Femur (tissue), 1 donor: ENCODE data around the gene RHCE.
"Not testable (repeated sequence)": the region's sequence is repeated elsewhere in the genome, so short reads cannot be mapped to it uniquely, and the experiment has no call there.

ENCODE experiments used
- DNase-seq: peaks from one replicate; pipeline ENCODE4 v3.0.0-alpha.2; 2017

RHCE gene

DNA sequence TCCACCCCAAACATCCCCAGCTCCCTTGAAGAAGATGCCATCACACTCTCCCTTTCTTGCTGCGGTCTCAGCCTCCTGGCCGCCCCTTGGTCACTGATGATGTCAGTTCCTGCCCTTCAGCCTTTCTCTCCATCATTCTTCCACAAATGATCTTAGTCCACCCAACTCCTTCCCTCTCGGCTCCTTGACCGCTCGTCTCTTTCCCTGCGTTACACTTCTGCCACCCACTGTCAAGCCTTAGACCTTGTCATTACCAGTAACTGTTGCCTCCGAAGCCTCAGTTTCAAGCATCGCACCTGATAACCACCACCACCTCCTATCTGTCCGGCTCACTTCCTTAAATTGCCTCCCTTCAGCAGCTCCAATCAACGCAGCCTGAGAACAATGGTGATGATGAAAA, 23.1 kb downstream of the RHCE start:
- DNase-seq, result not testable (repeated sequence)

DNA sequence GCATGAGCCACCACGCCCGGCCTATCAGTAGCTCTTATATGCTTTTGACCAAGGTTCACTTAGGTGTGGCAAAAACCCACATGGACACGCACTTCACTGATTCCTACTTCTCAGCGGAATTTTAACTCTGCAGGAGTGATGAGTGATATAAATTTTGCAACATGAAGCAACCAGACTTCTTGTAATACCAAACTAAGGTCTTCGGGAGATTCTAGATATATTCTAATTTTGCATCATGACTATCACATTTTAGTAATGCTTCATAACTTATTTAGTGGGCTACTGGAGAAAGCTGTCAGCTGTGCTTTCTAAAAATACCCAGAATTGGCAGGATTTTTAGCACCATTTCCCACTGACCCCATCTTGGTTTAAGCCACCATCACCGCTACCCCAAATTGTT, 27.8 kb downstream of the RHCE start:
- no peak for DNase-seq

DNA sequence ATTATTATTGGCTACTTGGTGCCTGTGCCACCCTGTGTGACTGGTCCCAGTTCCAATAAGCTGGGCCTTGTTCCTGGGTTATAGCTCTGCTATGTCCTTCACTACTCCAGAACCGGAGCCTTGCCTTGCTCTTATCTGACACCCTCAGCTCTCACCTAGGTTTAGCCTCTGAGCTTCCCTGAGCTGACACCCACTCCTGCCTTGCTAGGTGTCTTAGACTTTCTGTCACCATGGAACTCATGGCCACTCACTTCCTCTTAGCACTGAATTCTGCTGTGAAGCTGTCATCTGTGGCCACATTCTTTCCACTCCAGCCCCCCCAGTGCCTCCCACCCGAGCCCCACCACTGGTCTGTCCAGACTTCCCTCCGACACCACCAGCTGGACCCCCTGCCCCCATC, 30.9 kb downstream of the RHCE start:
- not testable (repeated sequence) for DNase-seq

- DNase-seq, result not testable (repeated sequence)
Measured at GRCh38 chr1:25388691-25389090, 31.9 kb downstream of the RHCE start.

- not testable (repeated sequence) for DNase-seq
Measured at GRCh38 chr1:25387096-25387495, 33.5 kb downstream of the RHCE start.

DNA sequence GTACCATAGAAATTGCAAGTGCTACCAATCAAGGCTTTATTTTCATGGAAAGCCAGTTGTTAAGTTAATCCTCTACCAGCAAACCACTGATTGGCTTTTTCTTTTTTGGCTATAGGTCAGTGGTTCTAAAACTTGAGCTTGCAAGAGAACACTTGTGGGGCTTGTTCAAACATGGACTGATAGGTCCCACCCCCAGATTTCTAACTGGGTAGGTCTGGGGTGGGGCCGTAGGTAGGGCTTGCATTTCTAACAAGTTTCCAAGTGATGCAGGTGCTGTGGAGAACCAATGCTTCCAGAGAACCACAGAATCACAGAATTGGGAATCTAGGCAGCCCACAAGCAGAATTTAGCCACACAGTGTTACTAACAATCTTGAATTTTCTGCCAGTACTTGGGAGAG, 36.8 kb downstream of the RHCE start:
- not testable (repeated sequence) for DNase-seq

DNA sequence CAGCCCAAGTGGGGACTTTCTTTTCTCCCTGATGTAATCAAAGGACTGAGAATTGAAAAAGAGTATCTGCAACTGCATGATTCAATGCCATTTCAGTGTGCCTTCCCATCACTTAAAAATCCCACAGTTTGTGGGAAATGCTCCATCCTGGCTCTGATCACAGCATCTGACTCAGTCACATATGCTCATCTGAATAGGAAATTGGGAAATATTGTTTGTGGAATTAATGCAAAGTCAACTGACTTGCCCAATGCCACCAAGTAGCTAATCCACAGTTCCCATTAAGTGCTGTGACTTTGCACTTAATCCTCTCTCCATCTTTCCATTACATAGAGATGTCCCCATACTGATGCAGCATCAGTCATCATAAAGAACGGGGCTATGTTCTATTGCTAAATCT, 37.5 kb downstream of the RHCE start:
- not testable (repeated sequence) for DNase-seq

DNA sequence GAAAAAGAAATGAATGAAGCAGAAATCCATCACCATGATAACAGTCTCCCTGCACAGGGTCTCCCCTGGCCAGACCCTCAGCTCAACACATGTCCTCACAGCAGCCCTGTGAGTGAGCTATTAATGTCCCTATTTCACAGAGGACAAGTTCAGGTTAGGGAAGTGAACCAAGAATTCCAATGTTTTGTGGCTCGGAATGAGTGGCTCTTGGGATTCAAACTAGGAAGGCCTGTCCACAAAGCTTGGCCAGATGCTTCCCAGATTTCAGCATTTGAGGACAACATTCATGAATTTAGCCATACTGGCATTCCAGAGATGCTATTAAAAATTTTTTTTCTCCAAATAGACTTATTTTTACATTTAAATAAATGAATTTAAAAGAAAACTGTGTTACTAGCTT, 38.1 kb downstream of the RHCE start:
- not testable (repeated sequence) for DNase-seq

DNA sequence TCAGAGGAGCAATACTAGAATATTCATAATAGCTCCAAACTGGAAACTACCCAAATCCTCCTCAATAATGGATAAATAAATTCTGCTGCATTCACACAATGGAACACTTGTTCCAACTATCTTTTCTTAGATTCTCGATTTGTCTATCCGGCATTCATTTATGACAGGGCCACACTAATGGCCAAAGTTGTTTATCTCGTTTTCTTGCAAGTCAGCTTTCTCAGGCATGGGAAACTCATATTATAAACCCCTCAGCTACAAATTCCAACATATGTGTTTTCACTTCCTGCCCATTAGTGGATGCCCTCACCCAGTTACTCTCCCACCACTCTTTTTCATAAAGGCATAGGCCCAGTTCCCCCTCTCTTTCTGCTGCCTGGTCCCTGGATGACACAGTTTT, 42.3 kb downstream of the RHCE start:
- not testable (repeated sequence) for DNase-seq

DNA sequence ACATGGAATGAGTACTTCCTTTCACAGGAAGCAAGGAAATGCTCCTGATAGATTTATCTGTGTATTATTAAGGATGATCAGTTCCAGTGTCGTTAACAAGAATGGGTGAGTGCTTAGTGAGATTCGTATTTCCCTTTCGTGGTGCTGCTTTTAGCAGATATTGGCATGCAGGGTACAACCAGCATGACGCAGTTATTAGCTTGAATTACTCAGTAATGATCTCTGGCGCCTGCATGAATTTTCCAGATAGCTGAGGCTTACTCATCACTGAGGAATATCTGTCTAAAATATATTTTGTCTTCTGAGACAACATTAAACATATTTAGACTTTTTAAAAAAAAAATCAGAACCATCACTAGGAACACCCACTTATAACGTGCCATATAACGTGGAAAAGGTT, 48.9 kb downstream of the RHCE start:
- DNase-seq, result not testable (repeated sequence)

GRCh38 chr1:25369691-25370271, 50.8 kb downstream of the RHCE start:
- not testable (repeated sequence) for DNase-seq

DNA sequence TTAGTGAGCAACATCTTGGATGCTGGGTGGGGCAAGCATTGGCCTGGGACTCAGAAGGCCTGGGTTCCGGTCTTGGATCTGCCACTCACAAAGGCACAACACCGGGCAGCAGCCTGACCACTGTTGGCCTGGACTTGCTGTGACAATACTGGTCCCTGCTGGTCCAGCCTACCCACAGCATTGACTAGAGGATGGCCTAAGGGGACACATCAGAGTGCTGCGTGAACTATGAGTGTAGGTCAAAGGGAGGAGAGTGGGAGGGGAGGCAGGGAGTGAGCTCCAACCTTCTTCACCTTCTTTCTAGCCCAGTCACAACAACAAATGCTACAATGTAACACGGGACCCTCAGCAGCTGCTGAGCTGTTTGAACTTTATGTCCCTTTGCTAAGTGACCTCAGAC, 51.4 kb downstream of the RHCE start:
- DNase-seq, result no peak

DNA sequence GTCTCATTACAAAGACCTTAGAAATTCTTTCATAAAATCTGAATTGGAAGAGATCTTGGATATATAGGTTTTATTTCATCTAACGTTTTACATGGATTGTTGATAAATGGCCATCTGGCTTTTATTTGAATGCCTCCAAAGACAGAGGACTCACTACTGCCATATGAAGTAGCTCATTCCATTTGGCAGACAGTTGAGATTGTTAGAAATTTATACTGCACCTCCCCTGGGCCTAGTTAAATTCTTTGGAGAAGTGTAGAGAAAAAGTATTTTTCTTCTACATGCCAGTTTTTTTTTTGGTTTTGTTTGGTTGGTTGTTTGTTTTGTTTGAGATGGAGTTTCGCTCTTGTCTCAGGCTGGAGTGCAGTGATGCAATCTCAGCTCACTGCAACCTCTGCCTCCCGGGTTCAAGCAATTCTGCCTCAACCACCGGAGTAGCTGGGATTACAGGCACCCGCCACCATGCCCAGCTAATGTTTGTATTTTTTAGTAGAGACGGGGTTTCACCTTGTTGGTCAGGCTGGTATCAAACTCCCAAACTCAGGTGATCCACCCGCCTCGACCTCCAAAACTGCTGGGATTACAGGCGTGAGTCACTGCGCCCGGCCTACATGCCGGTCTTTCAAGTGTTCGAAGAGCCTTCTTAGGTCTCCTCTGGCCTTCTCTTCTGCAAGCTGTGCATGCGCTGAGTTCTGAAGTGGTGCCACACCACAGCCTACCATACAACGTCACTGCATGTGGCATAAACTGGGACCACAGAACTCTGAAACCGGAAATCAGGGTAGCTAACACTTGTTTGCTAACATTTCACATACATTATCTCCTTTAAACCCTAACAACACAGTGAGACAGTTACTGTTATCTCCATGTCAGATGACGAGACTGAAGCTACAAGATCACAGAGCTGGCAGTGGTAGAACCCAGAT, 57.7 kb downstream of the RHCE start:
- not testable (repeated sequence) for DNase-seq

DNA sequence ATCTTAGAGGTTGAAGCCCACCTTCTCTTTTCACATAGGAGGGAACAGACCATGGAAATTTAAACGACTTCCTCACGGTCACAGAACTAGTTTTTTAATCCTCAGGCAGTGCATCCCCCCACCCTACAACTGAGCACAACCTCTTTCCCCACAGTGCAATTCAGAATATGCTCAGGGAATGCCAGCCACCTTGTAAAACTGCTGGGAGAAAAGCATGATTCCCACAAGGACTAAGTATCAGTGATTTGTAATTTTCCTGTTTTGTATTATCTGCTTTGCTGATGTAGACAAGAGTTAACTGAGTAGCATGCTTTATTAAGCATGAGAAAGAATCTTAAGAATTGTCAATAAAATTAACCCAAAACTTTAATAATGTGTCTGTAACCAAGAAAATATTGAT, 58.7 kb downstream of the RHCE start:
- DNase-seq, result no peak

DNA sequence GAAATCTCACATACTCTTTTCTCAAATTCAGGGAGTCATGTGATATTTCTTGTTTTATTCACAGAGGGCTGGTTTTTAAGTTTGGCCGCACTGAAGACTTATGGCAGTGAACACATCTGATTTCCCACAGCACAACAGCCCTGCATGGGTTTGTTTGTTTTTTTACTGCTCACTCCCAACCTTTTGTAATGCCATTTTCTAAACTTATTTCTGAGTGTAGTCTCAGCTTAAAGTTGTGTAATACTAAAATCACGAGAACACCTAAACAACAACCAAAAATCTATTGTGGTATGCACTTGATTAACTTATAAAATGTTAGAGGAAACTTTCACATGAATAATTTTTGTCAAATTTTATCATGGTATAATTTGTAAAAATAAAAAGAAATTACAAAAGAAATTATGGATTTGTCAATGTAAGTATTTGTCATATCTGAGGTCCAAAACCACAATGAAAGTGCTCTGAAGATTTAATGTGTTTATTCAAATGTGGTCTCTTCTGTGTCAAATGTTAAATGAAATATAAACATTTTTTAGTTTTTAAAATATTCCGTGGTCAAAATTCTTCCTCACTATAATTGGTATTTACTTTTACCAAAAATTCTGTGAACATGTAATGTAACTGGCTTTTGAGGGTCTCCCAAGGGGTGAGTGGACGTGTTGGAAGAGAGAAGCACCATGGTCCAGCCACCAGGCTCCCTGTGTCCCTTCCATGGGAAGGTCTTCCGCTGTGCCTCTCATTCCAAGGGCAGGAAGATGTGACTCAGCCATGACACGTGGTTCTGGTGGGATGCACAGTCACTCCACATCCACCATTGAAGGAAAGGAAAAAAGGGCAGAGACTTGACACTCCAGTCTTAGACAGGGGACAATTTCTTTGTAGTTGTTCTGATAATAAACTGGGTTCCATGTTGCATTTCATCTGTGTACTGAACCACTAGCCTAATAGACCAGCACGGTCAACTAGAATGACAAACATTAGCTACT, 59.7 kb downstream of the RHCE start:
- peak; percentile 30 for DNase-seq

GRCh38 chr1:25356848-25357247, 63.8 kb downstream of the RHCE start:
- no peak for DNase-seq

- no peak for DNase-seq
Measured at GRCh38 chr1:25356441-25356840, 64.2 kb downstream of the RHCE start.

- no peak for DNase-seq
Measured at GRCh38 chr1:25355841-25356395, 64.7 kb downstream of the RHCE start.

- DNase-seq, result no peak
Measured at GRCh38 chr1:25349606-25350005, 71.0 kb downstream of the RHCE start.

DNA sequence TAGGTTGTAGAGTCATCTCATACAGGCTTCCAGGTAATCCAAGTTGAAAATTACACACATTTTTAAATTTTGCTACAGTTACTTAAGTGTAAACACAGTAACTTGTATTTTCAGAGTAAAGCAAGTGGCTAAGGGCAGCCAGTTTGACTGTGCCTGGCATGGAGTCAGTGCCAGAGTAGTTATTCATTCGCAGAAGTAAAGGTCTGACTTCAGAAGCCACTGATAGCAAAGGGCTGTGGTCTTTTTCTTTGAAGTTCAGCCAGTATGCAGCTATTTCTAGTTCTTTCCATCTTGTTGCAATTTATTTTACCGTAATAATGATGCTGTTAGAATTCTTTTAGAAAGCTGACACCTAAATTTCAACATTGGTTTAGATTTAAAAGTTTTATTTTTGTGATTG, 73.1 kb downstream of the RHCE start:
- no peak for DNase-seq

DNA sequence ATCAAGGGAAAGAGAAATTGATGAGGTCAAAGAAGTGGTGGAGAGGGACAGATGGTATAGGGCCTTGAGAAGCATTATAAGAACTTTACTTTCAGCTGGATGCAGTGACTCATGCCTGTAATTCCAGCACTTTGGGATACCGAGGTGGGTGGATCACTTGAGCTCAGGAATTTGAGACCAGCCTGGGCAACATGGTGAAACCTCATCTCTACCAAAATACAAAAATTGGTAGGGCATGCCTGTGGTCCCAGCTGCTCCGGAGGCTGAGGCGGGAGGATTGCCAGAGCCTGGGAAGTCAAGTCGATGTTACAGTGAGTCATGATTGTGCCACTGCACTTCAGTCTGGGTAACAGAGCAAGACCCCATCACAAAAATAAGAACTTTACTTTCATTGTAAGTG, 76.8 kb downstream of the RHCE start:
- peak; percentile 20 for DNase-seq

DNA sequence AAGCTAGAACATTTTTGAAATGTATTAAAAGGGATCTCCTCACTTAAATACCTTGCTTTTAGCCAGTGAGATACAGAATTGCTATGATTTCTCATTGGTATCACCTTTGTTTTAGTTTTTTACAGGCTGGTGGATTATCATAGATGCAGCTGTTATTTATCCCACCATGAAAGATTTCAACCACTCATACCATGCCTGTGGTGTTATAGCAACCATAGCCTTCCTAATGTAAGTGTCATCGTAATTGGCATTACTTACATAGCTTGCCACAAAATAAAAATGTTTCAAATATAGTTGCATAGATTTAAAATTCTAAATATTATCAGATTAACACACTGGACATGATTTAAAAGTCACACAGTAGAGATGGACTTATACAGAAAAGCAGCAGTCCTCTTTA, 77.8 kb downstream of the RHCE start:
- no peak for DNase-seq

- no peak for DNase-seq
Measured at GRCh38 chr1:25341746-25342145, 78.9 kb downstream of the RHCE start.
